NCI-H1930 (cell line): ENCODE measurements around the gene DIPK2A.

ENCODE experiments used
- DNase-seq, 2 experiments: peaks; one replicate each; lab custom pipeline; 2025; lab: John Stamatoyannopoulos, UW

The DIPK2A gene

DNA sequence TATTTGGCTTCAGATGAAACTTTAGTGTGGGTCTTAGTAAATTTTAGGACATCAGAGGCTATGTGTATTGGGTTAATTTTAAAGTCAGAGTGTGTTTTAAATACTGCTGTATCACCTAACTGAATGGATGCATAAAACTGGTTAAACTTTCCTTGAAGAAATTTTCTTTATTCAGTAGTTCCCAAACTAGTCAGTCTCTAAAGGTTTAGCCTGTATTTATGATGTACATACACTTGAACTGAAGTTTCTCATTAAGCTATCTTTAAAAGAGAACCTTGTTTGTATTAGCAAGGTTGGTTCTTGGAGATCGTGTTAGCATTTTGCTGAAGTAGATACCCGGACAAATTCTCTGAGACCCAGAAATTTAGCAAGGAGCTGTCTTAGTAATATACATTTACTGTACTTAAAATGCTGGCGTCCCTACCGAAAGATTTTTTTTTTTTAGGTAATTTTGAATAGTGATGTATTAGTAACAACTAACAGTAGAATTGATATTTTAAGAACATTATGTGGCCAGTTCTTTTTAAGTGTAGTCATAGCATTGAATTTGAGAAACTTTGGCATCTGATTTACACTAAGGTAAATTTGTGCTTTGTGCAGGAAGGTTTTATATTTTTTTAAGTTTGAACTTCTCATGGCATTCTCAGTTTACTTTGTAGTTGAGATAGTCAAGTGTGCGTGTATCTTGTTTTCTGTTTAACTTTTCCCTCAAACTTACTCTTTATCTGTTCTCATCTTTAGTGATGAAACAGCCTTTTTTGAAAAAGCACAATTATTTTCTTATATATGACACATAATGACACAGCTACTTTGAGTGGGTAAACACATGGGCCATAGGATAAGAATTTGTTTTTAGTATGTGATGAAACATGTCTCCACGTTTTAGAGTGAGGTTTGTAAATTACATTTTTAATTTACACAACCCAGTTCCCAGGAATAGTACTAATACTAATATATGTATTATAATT is 2.9 kb downstream of the DIPK2A start:
- DNase-seq: no peak

- DNase-seq: no peak
Measured at GRCh38 chr3:143975554-143976152, 4.0 kb downstream of the DIPK2A start.

DNA sequence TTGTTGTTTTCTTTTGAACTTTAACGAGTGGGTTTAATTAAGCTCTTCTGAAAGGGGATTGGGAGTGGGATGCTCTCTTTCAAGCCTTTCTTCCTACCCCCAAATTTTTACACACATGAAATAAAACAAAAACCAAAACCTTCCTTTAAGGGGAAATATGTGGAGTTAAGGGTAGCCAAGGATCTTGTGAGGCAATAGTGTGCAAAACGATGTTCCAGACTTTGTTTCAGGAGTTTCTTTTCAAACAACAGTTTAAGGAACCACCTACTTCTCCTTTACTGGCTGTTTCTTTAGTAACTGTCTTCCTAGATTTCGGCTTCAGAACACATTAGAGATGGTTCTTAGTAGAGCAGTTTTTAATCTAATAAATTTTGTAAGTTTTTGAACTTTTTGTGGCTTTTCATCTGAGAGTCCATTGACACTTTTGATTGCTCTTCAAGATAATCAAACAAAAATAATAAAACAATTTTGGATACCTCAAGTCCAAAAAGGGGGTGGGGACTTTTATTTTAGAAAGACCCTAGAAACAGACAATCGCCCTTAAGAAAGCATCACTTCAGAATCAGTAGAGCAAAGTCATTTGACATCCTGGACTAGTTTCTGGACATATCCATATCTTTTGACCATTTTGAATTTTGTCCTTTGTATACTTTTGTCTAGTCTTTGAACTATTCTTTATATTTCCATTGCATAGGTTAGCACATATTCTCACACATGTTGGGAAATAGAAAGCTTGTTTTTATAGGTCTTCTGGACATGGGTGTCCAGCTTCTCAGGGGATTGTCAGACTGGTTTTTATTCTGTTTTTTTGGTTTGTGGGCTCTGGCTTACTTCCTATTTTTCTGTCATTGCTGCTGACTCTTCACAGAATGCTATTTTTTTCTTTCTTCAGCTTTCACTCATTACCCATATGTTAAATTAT is 6.0 kb downstream of the DIPK2A start:
- no peak for DNase-seq

GRCh38 chr3:143978263-143978631 is 6.6 kb downstream of the DIPK2A start:
- no peak for DNase-seq

DNA sequence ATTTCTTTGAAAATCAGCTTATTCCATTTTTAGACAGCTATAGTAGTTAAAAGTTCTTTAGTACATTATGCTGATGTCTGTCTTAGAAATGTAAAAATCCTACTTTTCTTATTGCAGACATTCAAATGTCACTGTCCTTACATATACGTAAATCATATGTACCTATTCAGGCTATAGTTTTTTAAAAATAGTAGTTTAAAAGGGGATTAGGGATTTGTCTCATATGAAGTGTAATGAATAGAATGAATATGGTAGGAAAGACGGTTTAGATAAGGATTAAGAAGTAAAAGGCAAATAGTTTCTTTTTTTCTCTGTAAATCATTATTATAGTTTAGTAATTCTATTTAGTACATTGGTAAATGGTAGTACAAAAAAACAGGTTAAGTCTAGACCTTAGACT is 7.4 kb downstream of the DIPK2A start:
- no peak for DNase-seq

DNA sequence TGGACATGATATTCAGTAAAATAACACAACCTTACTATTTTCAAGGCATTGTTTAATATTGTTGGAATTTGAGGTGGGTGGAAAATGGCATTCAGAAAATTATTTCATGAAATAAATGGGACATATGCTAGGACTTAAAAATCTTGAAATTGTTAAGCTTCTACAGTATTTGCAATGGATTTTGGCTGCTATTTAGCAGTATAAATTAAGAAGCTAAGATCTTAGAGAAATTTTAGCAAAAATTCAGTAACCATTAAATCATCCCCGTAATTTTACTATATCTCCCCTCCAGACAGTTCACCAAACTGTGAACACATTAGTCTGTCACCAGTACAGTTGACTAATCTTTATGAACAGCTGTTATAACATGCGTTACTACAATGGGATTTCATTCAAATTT is 8.2 kb downstream of the DIPK2A start:
- no peak for DNase-seq

DNA sequence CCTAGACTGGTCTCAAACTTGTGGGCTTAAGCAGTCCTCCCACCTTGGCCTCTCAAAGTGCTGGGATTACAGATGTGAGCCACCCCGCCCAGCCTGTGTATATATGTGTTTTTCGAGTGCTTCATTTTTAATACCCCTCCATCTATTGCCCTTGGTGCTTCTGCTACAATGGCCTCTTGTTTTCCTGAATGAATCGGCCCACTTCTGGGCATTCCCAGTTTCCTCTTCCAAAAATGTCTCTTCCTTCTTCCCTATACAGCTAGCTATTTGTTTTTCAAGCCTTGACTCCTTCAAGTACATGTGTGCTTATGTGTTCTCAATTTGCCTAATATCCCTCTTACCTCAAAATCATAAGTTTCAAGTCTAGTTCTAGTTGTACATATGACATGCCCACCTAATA is 16.7 kb downstream of the DIPK2A start:
- no peak for DNase-seq

- DNase-seq: no peak
Measured at GRCh38 chr3:143989461-143989860, 17.8 kb downstream of the DIPK2A start.

- DNase-seq: no peak
Measured at GRCh38 chr3:143991713-143992112, 20.1 kb downstream of the DIPK2A start.

DNA sequence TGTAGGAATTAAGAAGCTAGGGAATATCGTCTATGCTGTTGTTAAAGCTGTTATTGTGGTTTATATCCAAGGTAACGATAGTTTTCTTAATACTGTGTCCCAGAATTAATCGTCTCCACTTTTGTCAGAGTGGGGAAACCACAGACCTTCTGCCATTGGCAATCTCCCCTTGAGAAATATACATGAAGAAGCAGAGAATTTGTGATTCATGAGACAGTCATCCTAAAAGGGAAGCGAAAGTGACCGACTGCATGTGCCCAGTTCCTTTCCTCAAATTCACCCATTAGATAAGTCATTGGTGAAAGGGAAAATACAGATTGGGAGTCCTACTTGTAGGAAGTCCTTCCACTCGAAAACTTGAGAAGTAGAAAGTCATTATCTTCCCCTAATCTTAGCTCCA is 26.6 kb downstream of the DIPK2A start:
- DNase-seq: no peak

GRCh38 chr3:144003051-144003450 is 31.4 kb downstream of the DIPK2A start:
- DNase-seq: no peak

GRCh38 chr3:144010371-144010770 is 38.7 kb downstream of the DIPK2A start:
- no peak for DNase-seq

- DNase-seq: no peak
Measured at GRCh38 chr3:144011251-144011799, 39.7 kb downstream of the DIPK2A start.

GRCh38 chr3:144015133-144015532 is 43.5 kb downstream of the DIPK2A start:
- DNase-seq: no peak

DNA sequence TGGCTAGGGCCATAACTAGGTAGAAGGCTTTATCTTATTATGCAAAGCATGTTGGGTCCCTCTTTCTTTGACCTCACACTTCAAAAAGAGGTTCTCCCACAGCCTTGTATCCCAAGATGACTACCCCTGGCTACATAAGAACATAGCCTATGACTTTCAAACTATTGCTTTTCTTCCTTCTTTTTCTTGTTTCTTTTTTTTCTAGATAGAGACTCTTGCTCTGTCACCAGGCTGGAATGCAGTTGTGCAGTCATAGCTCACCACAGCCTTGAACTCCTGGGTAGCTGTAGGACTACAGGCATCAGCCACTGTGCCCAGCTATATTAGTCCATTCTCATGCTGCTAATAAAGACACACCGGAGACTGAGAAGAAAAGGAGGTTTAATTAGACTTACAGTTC is 47.2 kb downstream of the DIPK2A start:
- DNase-seq: no peak
